Adipose tissue (tissue), 3 donors: ENCODE data around the gene GABRB2. TPM values are rescaled to one million over a fixed set of nuclear protein-coding genes. Genes with fewer than 3 reads are reported as not detected.

Experiments used
- H3K27ac ChIP-seq: one replicate; pipeline ENCODE4 v1.5.1; 2013; ENCODE audit warnings: low read depth, low read length
- WGBS, 3 donors: extraction: QIAGEN DNeasy Blood & Tissue Kit; methylation state at CpG; one replicate each; pipeline ENCODE4 v1.1.7; 2013; 5-methylcytosine and 5-hydroxymethylcytosine counted together
- polyA plus RNA-seq, 3 donors: library from polyadenylated mRNA; stranded (reverse); fragments of 200-250 nt; gene quantifications; one replicate each; pipeline ENCODE4 v1.2.3, GENCODE V29; 2013
- donor health status: healthy with polysubstance abuse.
- donor health status: Bipolar disorder and iron deficiency.
- donor health status: healthy.

Gene GABRB2
- polyA plus RNA-seq: under 1 TPM in 2 of 3 donors, not detected in 1; 0.06 to 0.27 TPM

- no peak within 1 kb of the TSS for H3K27ac ChIP-seq
- WGBS, 3 donors: 1 to 2% (median 1%) methylated on average over 30 to 31 of the region's 31 CpGs
Measured at GRCh38 chr5:161546470-161547301, at the start of gene GABRB2. GABRB2 (minus strand) TSS chr5:161546725; CDS start chr5:161546643, 82 bp downstream.

GRCh38 chr5:161585798-161586197 is 39.3 kb upstream of the GABRB2 start:
- WGBS, 3 donors: 3 to 22% (median 11%) methylated on average over 1 of the region's 1 CpG
- H3K27ac ChIP-seq: no peak overlapping the region

GRCh38 chr5:161580621-161581020 is 34.1 kb upstream of the GABRB2 start:
- 89 to 92% (median 92%) methylated on average over 5 of the region's 5 CpGs for WGBS, 3 donors
- H3K27ac ChIP-seq: no peak overlapping the region

DNA sequence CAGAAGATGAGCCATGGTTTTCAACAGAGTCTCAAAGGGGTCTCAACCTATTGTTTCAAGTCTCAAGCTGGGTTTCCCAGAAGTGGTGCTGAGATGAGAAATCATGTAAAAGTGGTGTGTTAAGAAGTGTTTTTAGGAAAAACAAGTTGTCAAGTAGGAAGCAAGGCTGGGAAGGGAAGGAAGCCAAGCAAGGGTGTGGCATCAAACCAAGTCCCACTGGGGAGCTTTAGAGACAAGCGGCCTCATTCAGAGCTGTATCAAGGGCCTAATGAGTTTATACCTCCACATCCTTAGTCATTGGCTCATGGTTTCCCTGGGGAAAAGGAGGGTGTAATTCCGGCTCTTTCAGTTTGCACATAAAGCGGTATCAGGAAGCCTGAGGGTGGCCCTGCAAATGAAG is 26.4 kb upstream of the GABRB2 start:
- 60 to 90% (median 68%) methylated on average over 3 of the region's 3 CpGs for WGBS, 3 donors
- H3K27ac ChIP-seq: no peak overlapping the region

- 75 to 79% (median 77%) methylated on average over 2 of the region's 2 CpGs for WGBS, 3 donors
Measured at GRCh38 chr5:161566081-161566480, 19.6 kb upstream of the GABRB2 start.

DNA sequence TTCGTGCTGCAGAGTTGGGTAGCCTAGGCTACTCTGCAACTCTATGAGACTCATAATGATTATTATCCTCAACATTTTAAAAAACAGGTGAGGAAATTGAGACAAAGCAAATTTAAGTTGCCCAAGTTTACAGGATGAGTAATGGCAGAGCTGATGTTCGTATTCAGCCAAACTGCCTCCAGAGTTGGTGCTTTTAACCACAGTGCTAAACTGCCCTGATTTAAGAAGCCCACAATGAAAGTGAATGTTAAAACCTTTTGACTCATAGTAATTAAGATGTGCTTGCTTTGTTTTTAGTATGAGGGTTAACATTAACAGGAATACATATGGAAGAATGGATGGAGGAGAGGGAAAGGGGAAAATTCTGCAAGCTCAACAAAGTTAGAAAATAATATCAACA is 15.9 kb upstream of the GABRB2 start:
- 33 to 52% (median 37%) methylated on average over 2 of the region's 2 CpGs for WGBS, 3 donors

More at GRCh38 chr5:161566081-161566480, 19.6 kb upstream of the GABRB2 start:
- H3K27ac ChIP-seq: no peak overlapping the region

GRCh38 chr5:161549106-161549505 is 2.6 kb upstream of the GABRB2 start:
- H3K27ac ChIP-seq: no peak overlapping the region
- 3 to 5% (median 4%) methylated on average over 15 of the region's 15 CpGs for WGBS, 3 donors

More for the DNA sequence above, 15.9 kb upstream of the GABRB2 start:
- H3K27ac ChIP-seq: no peak overlapping the region

- H3K27ac ChIP-seq: no peak overlapping the region
- WGBS, 3 donors: 2 to 6% (median 3%) methylated on average over 29 to 32 of the region's 32 CpGs
Measured at GRCh38 chr5:161548487-161549094, 2.1 kb upstream of the GABRB2 start.

GRCh38 chr5:161547738-161548486 is 1.4 kb upstream of the GABRB2 start:
- no peak overlapping the region for H3K27ac ChIP-seq
- 0 to 1% (median 0%) methylated on average over 47 to 64 of the region's 64 CpGs for WGBS, 3 donors

- no peak overlapping the region for H3K27ac ChIP-seq
- 0 to 1% (median 0%) methylated on average over 16 to 17 of the region's 17 CpGs for WGBS, 3 donors
Measured at GRCh38 chr5:161547406-161547737, 847 bp upstream of the GABRB2 start.

GRCh38 chr5:161546095-161546469 is 443 bp downstream of the GABRB2 start:
- 7 to 15% (median 8%) methylated on average over 8 of the region's 8 CpGs for WGBS, 3 donors
- H3K27ac ChIP-seq: no peak overlapping the region

DNA sequence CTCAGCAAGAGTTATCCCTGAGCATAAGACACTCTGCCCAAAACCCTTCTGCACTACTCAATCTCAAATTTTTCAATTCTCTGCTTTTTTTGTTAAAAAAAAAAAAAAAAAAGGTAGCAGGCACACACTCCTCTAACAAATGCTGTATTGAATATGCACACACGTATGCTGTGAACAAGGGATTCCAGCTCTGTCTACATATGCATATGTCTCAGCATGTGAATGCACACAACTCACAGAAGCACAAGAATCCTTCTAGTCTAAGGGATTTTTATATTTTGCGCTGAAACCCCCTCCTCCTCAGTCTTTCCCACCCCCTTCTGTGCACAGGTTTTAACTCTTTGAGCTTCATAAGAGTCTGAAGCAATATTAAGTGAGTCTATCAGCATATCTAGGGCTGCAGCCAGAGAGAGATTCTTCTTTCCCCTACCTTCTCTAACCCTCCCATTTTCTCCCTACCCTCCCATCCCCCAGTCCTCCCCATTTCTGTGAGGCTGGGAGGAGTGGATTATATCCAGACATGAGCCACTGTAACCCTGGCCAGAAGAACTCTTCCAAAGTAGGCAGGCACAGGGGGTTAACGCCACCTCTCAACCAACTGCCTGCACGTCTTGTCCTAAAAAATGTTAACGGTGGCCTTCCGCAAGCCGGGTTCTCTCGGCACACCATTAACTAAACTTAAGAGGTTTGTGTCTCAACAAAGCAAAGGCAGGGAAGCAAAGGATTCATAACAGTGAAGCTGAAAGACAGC is 1.0 kb downstream of the GABRB2 start:
- H3K27ac ChIP-seq: no peak overlapping the region
- WGBS, 3 donors: 17 to 31% (median 21%) methylated on average over 8 of the region's 8 CpGs

- H3K27ac ChIP-seq: no peak overlapping the region
- WGBS, 3 donors: 0 to 5% (median 4%) methylated on average over 7 of the region's 7 CpGs
Measured at GRCh38 chr5:161544350-161544765, 2.2 kb downstream of the GABRB2 start.

- H3K27ac ChIP-seq: no peak overlapping the region
- WGBS, 3 donors: 40 to 65% (median 48%) methylated on average over 1 of the region's 1 CpG
Measured at GRCh38 chr5:161539016-161539415, 7.5 kb downstream of the GABRB2 start.

DNA sequence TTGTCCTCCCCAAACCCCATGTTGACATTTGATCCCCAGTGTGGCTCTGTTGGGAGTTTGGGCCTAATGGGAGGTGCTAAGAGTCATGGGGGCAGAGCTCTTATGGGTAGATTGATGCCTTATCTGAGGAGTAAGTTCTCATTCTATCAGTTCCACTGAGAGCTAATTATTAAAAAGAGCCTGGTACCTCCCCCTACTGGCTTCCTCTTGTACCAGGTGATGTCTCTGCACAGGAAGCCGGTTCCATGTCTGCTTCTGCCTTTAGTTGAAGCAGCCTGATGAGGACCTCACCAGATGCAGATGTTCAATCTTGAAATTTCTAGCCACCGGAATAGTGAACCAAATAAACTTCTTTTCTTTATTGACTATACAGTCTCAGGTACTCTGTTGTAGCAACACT is 10.8 kb downstream of the GABRB2 start:
- 77 to 87% (median 80%) methylated on average over 2 of the region's 2 CpGs for WGBS, 3 donors
- H3K27ac ChIP-seq: no peak overlapping the region

- 39 to 44% (median 44%) methylated on average over 2 of the region's 2 CpGs for WGBS, 3 donors
Measured at GRCh38 chr5:161530700-161531099, 15.8 kb downstream of the GABRB2 start.

DNA sequence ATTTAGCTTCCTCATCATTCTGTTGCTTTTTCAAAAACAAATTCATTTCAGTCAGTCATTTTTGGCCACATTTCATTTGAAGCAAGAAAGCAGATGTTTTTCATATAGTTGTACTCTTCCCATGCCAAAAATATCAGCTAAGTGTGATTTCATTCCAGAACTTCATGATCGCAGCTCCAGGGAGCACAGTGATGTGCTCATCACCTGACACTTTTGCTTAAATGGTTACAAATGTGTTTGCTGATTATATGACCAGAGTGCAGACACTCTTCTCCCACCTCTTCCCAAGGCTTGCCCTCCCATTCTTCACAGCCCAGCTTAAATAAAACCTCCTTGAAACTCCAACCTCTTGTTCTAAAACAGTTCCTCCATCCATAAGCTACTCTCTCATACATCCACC is 32.6 kb downstream of the GABRB2 start:
- no peak overlapping the region for H3K27ac ChIP-seq
- WGBS, 3 donors: 45 to 89% (median 59%) methylated on average over 1 of the region's 1 CpG

More at GRCh38 chr5:161530700-161531099, 15.8 kb downstream of the GABRB2 start:
- no peak overlapping the region for H3K27ac ChIP-seq

- WGBS, 3 donors: 56 to 74% (median 61%) methylated on average over 2 of the region's 2 CpGs
- H3K27ac ChIP-seq: no peak overlapping the region
Measured at GRCh38 chr5:161507591-161507990, 38.9 kb downstream of the GABRB2 start.
